ENCODE data around the gene RPS3A. TPM values are rescaled to one million over a fixed set of nuclear protein-coding genes. Genes with fewer than 3 reads are reported as not detected.
"Not testable (repeated sequence)": the region's sequence is repeated elsewhere in the genome, so short reads cannot be mapped to it uniquely, and the experiment has no call there.

Gene RPS3A
- total RNA-seq, 1 experiment from 2014 or later: 1,751 TPM

DNA sequence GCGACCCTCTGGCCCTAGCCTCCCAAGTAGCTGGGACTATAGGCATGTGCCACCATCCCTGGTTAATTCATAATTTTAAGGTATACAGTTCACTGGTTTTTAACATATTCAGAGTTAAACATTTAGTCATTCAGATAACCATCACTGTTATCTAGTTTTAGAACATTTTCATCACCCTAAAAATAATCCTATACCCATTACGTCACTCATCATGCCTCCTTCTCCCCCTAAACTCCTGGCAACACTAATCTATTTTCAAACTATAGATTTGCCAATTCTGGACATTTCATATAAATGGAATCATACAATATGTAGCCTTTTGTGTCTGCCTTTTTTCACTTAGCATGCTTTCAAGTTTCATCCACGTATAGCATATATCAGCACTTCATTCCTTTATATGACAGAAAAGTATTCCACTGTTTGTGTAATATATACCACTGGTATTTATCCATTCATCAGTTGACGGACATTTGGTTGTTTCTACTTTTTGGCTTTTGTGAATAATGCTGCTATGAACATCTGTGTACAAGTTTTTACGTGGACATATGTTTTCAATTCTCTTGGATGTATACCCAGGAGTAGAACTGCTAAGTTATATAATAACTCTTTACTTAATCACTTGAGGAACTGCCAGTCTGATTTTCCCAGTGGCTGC lies 32.0 kb upstream of the RPS3A start:
- ChIA-PET CTCF (no interaction called here), POLR2A (ENCODE audit: low non-redundant PET) (no interaction called here)
- Histone ChIP-seq H3K4me1 (ENCODE audit: insufficient read depth, low read length, poor library complexity, severe bottlenecking) (no peaks in the 10 kb centered on the region), H3K36me3 (ENCODE audit: insufficient read depth, low read length, poor library complexity, severe bottlenecking) (no peaks in the 10 kb centered on the region), H3K27ac (ENCODE audit: low read depth, low read length, poor library complexity, severe bottlenecking) (no peak overlapping the region), H3K9me3 (ENCODE audit: low read depth, low read length, poor library complexity, severe bottlenecking) (no peaks in the 10 kb centered on the region), H3K27me3 (replicated peaks; ENCODE audit: insufficient read depth, low read depth, low read length, poor library complexity) (no peaks in the 10 kb centered on the region), H3K4me3 (ENCODE audit: low read depth, low read length, poor library complexity, severe bottlenecking) (no peak overlapping the region)
- BruUV-seq (replicated peaks): no TSS peak
- intact Hi-C loops (cut with micrococcal nuclease; ENCODE audit: unreplicated experiment): no loop called here
- DNase-seq (ENCODE audit: low spot score): no peak
- no peak for TF ChIP-seq EZH2 (IDR thresholded peaks at IDR 0.05; ENCODE audit: borderline replicate concordance, low read depth, low read length, poor library complexity, severe bottlenecking)
- TF ChIP-seq, protein P1, sequence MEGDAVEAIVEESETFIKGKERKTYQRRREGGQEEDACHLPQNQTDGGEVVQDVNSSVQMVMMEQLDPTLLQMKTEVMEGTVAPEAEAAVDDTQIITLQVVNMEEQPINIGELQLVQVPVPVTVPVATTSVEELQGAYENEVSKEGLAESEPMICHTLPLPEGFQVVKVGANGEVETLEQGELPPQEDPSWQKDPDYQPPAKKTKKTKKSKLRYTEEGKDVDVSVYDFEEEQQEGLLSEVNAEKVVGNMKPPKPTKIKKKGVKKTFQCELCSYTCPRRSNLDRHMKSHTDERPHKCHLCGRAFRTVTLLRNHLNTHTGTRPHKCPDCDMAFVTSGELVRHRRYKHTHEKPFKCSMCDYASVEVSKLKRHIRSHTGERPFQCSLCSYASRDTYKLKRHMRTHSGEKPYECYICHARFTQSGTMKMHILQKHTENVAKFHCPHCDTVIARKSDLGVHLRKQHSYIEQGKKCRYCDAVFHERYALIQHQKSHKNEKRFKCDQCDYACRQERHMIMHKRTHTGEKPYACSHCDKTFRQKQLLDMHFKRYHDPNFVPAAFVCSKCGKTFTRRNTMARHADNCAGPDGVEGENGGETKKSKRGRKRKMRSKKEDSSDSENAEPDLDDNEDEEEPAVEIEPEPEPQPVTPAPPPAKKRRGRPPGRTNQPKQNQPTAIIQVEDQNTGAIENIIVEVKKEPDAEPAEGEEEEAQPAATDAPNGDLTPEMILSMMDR (conservative IDR thresholded peaks at IDR 0.05; ENCODE audit: low read depth, low read length): no peak

DNA sequence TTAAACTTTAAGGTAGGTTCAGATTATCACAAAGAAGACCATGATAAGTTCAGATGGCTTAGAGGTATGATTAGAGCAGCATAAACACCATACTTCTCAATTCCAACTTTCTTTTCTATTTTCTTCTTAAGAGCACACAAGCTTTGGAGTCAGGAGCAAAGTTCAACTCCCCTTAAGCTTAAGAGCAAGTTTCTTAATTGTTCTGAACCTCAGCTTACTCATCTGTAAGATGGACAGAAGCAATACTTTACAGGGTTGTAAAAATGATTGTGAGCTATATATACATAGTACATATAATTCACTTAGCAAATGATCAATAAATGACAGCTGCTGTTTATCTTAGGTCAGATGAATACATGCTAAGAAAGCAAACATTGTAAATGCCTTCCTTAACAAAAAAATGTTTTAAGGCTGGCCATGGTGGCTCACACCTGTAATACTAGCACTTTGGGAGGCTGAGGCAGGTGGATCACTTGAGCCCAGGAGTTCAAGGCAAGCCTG lies 25.0 kb upstream of the RPS3A start:
- intact Hi-C loops (cut with micrococcal nuclease; ENCODE audit: unreplicated experiment): no loop called here
- Histone ChIP-seq H3K9me3 (ENCODE audit: low read depth, low read length, poor library complexity, severe bottlenecking) (no peaks in the 10 kb centered on the region), H3K4me3 (ENCODE audit: low read depth, low read length, poor library complexity, severe bottlenecking) (no peak overlapping the region), H3K36me3 (ENCODE audit: insufficient read depth, low read length, poor library complexity, severe bottlenecking) (no peaks in the 10 kb centered on the region), H3K4me1 (ENCODE audit: insufficient read depth, low read length, poor library complexity, severe bottlenecking) (no peaks in the 10 kb centered on the region), H3K27ac (ENCODE audit: low read depth, low read length, poor library complexity, severe bottlenecking) (no peak overlapping the region), H3K27me3 (replicated peaks; ENCODE audit: insufficient read depth, low read depth, low read length, poor library complexity) (no peaks in the 10 kb centered on the region)
- no peak for TF ChIP-seq EZH2 (IDR thresholded peaks at IDR 0.05; ENCODE audit: borderline replicate concordance, low read depth, low read length, poor library complexity, severe bottlenecking)
- TF ChIP-seq, protein P1 (conservative IDR thresholded peaks at IDR 0.05; ENCODE audit: low read depth, low read length): no peak
- CTCF ChIA-PET: no interaction called here
- DNase-seq (ENCODE audit: low spot score): no peak
- POLR2A ChIA-PET (ENCODE audit: low non-redundant PET): interaction anchor here (0.6 kb wide), 1 partner anchor 811 kb away, joined by 6 read pairs; no protein-coding TSS in a partner anchor
- BruUV-seq (replicated peaks): no TSS peak

DNA sequence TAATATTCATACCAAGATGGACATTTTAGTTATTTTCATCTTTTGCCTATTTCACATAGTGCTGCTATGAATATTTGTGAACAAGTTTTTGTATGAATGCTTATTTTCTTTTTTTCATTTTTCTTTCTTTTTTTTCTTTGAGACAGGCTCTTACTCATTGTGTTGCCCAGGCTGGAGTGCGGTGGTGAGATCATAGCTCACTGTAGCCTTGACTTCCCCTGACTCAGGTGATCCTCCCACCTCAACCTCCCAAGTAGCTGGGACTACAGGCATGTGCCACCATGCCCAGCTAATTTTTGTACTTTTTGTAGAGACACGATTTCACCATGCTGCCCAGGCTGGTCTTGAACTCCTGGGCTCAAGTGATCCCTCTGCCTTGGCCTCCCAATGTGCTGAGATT lies 21.4 kb upstream of the RPS3A start:
- intact Hi-C loops (cut with micrococcal nuclease; ENCODE audit: unreplicated experiment); CTCF ChIA-PET; H3K4me3 ChIP-seq (ENCODE audit: low read depth, low read length, poor library complexity, severe bottlenecking); DNase-seq (ENCODE audit: low spot score); H3K9me3 ChIP-seq (ENCODE audit: low read depth, low read length, poor library complexity, severe bottlenecking); BruUV-seq (replicated peaks); POLR2A ChIA-PET (ENCODE audit: low non-redundant PET); H3K27ac ChIP-seq (ENCODE audit: low read depth, low read length, poor library complexity, severe bottlenecking); H3K27me3 ChIP-seq (replicated peaks; ENCODE audit: insufficient read depth, low read depth, low read length, poor library complexity); H3K36me3 ChIP-seq (ENCODE audit: insufficient read depth, low read length, poor library complexity, severe bottlenecking); H3K4me1 ChIP-seq (ENCODE audit: insufficient read depth, low read length, poor library complexity, severe bottlenecking): not testable (repeated sequence)

DNA sequence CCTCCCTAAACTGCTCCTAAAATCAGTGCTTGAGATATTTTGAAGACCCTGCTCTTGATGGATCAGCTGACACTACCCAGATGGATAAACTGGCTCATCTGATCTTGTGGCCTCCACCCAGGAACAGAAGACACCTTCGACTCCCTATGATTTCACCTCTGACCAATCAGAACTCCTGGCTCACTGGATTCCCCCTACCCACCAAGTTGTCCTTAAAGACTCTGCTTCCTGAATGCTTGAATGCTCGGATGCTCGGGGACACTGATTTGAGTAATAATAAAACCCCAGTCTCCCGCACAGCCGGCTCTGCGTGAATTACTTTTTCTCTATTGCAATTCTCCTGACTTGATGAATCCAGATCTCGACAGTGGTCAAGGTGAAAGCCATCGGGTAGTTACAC lies 12.0 kb upstream of the RPS3A start:
- no peak for TF ChIP-seq EZH2 (IDR thresholded peaks at IDR 0.05; ENCODE audit: borderline replicate concordance, low read depth, low read length, poor library complexity, severe bottlenecking)
- TF ChIP-seq, protein P1 (conservative IDR thresholded peaks at IDR 0.05; ENCODE audit: low read depth, low read length): no peak
- POLR2A ChIA-PET (ENCODE audit: low non-redundant PET): no interaction called here
- H3K27me3 ChIP-seq (replicated peaks; ENCODE audit: insufficient read depth, low read depth, low read length, poor library complexity): no peaks in the 10 kb centered on the region
- no peaks in the 10 kb centered on the region for H3K9me3 ChIP-seq (ENCODE audit: low read depth, low read length, poor library complexity, severe bottlenecking)
- H3K4me1 ChIP-seq (ENCODE audit: insufficient read depth, low read length, poor library complexity, severe bottlenecking): no peaks in the 10 kb centered on the region
- BruUV-seq (replicated peaks): no TSS peak
- DNase-seq (ENCODE audit: low spot score): no peak
- CTCF ChIA-PET: no interaction called here
- intact Hi-C loops (cut with micrococcal nuclease; ENCODE audit: unreplicated experiment): no loop called here
- no peak overlapping the region for H3K4me3 ChIP-seq (ENCODE audit: low read depth, low read length, poor library complexity, severe bottlenecking)
- H3K36me3 ChIP-seq (ENCODE audit: insufficient read depth, low read length, poor library complexity, severe bottlenecking): no peaks in the 10 kb centered on the region
- no peak overlapping the region for H3K27ac ChIP-seq (ENCODE audit: low read depth, low read length, poor library complexity, severe bottlenecking)
